SU-DHL-6 (cell line): Measurements from ENCODE around the gene PRELP.

Experiments
- H2AFZ ChIP-seq: fragments of 200-600 bp; sonication (generic); 2 replicates; pipeline ENCODE4 v1.6.1; 2014; ENCODE audit warnings: low read depth, mild to moderate bottlenecking, moderate library complexity, mixed read lengths, antibody characterized with exemption, low read length; ENCODE audit not compliant: severe bottlenecking
- H3F3A ChIP-seq: fragments of 200-600 bp; shearing (Covaris generic); 2 replicates; pipeline ENCODE4 v1.6.0; 2016; ENCODE audit warnings: antibody characterized with exemption, mild to moderate bottlenecking; ENCODE audit not compliant: insufficient read depth
- H3K27ac ChIP-seq: fragments of 200-600 bp; sonication (generic); 2 replicates; pipeline ENCODE4 v1.5.1; 2016; ENCODE audit warnings: low read depth, mild to moderate bottlenecking, low read length, moderate library complexity, mixed read lengths
- H3K27me3 ChIP-seq: fragments of 200-600 bp; sonication (generic), shearing (Covaris generic); 2 replicates; pipeline ENCODE4 v1.6.0; 2014; ENCODE audit warnings: mild to moderate bottlenecking, low read length
- H3K36me3 ChIP-seq: fragments of 200-600 bp; sonication (generic); 2 replicates; pipeline ENCODE4 v1.6.1; 2014; ENCODE audit warnings: mild to moderate bottlenecking, low read length, mixed read lengths
- H3K4me2 ChIP-seq: fragments of 300-600, 200-600 bp; shearing (Covaris generic), sonication (generic); 2 replicates; pipeline ENCODE4 v1.6.0; 2014; ENCODE audit warnings: low read length, low read depth, mild to moderate bottlenecking; ENCODE audit not compliant: poor library complexity, severe bottlenecking
- H3K4me3 ChIP-seq: fragments of 200-600 bp; sonication (generic); 2 replicates; pipeline ENCODE4 v1.5.1; 2014; ENCODE audit warnings: antibody characterized with exemption, low read length, mild to moderate bottlenecking, mixed read lengths; ENCODE audit not compliant: insufficient read depth, poor library complexity, severe bottlenecking
- H3K79me2 ChIP-seq: fragments of 200-600 bp; sonication (generic); 2 replicates; pipeline ENCODE4 v1.6.1; 2014; ENCODE audit warnings: mild to moderate bottlenecking, low read length, moderate library complexity; ENCODE audit not compliant: insufficient read depth
- H3K9ac ChIP-seq: fragments of 200-600 bp; sonication (generic); 2 replicates; pipeline ENCODE4 v1.7.0; 2014; ENCODE audit warnings: mild to moderate bottlenecking, low read length
- H3K9me2 ChIP-seq: fragments of 200-600 bp; sonication (generic); replicated peaks from 2 replicates; pipeline ENCODE4 v1.6.1; 2014; ENCODE audit warnings: low read length; ENCODE audit not compliant: insufficient read depth
- H3K9me3 ChIP-seq: fragments of 200-600 bp; sonication (generic); 2 replicates; pipeline ENCODE4 v1.6.1; 2014; ENCODE audit warnings: low read length, mixed read lengths; ENCODE audit not compliant: insufficient read depth
- H4K20me1 ChIP-seq: fragments of 200-600 bp; sonication (generic); 2 replicates; pipeline ENCODE4 v1.6.1; 2014; ENCODE audit warnings: low read depth, mild to moderate bottlenecking, antibody characterized with exemption, low read length, moderate library complexity, mixed read lengths
- CTCF ChIP-seq: fragments of 200-600 bp; sonication (generic); IDR thresholded peaks from one replicate; pipeline ENCODE4 v1.5.1; 2017; ENCODE audit warnings: antibody characterized with exemption, mild to moderate bottlenecking, low read length, moderate library complexity; ENCODE audit not compliant: insufficient read depth, poor library complexity, severe bottlenecking
- EZH2phosphoT487 ChIP-seq: fragments of 200-600 bp; sonication (generic), shearing (Covaris generic); conservative IDR thresholded peaks from 2 replicates; pipeline ENCODE4 v1.6.1; 2018; ENCODE audit warnings: mild to moderate bottlenecking, antibody characterized with exemption, low read length, moderate library complexity, mixed read lengths

PRELP gene

DNA sequence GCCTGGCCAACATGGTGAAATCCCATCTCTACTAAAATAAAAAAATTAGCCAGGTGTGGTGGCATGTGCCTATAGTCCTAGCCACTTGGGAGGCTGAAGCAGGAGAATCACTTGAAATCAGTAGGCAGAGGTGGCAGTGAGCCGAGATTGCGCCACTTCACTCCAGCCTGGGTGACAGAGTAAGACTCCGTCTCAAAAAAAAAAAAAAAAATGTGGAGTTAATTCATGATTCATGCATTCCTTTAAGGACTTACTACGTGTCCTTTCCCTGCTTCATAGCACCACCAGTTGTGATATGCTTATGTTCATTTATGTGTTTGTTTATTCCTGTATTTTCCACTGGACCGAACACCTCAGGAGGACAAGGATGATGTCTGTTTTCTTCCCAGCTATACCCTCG, 12.7 kb upstream of the PRELP start:
- peak overlapping the region; percentile 99 for H3K27ac ChIP-seq
- H3K4me2 ChIP-seq, result peak overlapping the region; percentile 78

DNA sequence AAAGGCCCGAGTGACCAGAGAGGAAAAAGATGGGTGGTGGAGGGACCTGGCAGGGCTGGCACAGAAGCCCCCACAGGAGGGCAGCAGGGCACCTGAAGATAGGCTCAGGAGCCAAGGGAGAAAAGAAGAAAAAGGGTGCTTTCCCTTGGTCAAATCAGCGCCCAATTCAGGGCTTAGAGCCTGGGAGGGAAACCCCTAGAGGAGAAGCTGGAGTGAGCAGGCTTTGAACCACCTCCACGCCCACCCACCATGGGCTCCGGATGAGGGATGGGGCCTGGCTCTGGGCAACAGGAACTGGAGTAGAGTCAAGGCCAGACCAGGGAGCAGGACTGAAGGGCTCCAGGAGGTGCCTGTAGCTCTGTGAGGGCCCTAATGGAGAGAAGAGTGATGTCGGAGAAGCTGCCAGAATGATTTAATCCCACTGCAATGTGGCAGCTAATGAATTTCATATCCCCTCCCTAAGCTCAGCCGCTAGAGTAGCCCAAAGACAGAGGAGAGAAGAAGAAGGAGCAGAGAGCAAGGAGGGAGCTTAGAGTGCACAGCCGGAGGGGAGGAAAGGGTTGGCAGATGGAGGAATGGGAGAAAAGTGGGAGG, 12.0 kb upstream of the PRELP start:
- Histone ChIP-seq H3K9me3 (no peaks in the 10 kb centered on the region), H4K20me1 (no peaks in the 10 kb centered on the region), H3K27ac (peak overlapping the region; percentile 99), H3F3A (peaks cover 35% of the 10 kb centered on the region), H3K4me2 (no peak overlapping the region), H3K9me2 (no peaks in the 10 kb centered on the region), H3K27me3 (no peaks in the 10 kb centered on the region), H3K79me2 (no peaks in the 10 kb centered on the region), H3K4me3 (no peak overlapping the region), H2AFZ (no peak overlapping the region), H3K36me3 (no peaks in the 10 kb centered on the region), H3K9ac (peak overlapping the region; percentile 50)
- no peak for TF ChIP-seq EZH2phosphoT487
- TF ChIP-seq CTCF, result peak; percentile 45

More for the DNA sequence above, 12.7 kb upstream of the PRELP start:
- Histone ChIP-seq H3K27me3 (no peaks in the 10 kb centered on the region), H3K9me2 (no peaks in the 10 kb centered on the region), H4K20me1 (no peaks in the 10 kb centered on the region), H3F3A (peaks cover 42% of the 10 kb centered on the region), H2AFZ (no peak overlapping the region), H3K9ac (peak overlapping the region; percentile 50), H3K4me3 (no peak overlapping the region), H3K9me3 (no peaks in the 10 kb centered on the region), H3K36me3 (no peaks in the 10 kb centered on the region), H3K79me2 (no peaks in the 10 kb centered on the region)
- TF ChIP-seq CTCF, result no peak

DNA sequence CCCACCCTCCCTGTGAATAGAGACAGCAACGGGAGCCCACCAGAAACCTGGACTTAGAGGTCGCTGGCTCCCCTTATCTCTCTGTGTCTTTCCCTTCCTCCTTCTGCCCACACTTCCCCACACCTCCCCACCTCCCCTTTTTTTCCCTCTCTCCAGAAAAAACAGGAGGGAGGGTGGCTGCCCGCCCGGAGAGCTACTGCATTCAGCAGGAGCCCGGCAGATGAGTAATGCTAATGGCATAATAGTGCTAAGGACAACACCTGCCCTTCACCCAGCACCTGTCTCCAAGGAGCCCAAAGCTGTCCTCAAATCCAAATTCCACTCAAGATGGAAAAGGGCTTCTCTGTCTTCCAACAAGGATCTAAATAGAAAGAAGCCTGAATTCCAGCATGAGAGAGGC, 11.4 kb upstream of the PRELP start:
- Histone ChIP-seq H3K4me3 (no peak overlapping the region), H3K79me2 (no peaks in the 10 kb centered on the region), H3K27ac (no peak overlapping the region), H3K36me3 (no peaks in the 10 kb centered on the region), H3K27me3 (no peaks in the 10 kb centered on the region), H3F3A (peaks cover 28% of the 10 kb centered on the region), H3K9ac (no peak overlapping the region), H3K4me2 (no peak overlapping the region), H4K20me1 (no peaks in the 10 kb centered on the region), H3K9me3 (no peaks in the 10 kb centered on the region), H3K9me2 (no peaks in the 10 kb centered on the region), H2AFZ (no peak overlapping the region)
- TF ChIP-seq EZH2phosphoT487, result no peak
- TF ChIP-seq CTCF, result no peak

GRCh38 chr1:203464743-203465142, 10.9 kb upstream of the PRELP start:
- TF ChIP-seq EZH2phosphoT487 (no peak), CTCF (no peak)
- Histone ChIP-seq H3K9ac (no peak overlapping the region), H3K27ac (no peak overlapping the region)

More at GRCh38 chr1:203464743-203465142, 10.9 kb upstream of the PRELP start:
- H4K20me1 ChIP-seq, result no peaks in the 10 kb centered on the region
- H3K9me2 ChIP-seq, result no peaks in the 10 kb centered on the region
- no peaks in the 10 kb centered on the region for H3K27me3 ChIP-seq
- H2AFZ ChIP-seq, result no peak overlapping the region
- H3K4me2 ChIP-seq, result no peak overlapping the region
- H3K4me3 ChIP-seq, result no peak overlapping the region
- H3K36me3 ChIP-seq, result no peaks in the 10 kb centered on the region
- no peaks in the 10 kb centered on the region for H3K79me2 ChIP-seq
- H3K9me3 ChIP-seq, result no peaks in the 10 kb centered on the region
- H3F3A ChIP-seq, result peaks cover 23% of the 10 kb centered on the region
